Ovary (tissue), 3 donors: ENCODE data around the gene MMP20.

Experiments
- CTCF ChIP-seq, 3 donors: fragments of 450-650 bp in 2 of 3; fragments of 200-600 bp in 1 of 3; IDR thresholded peaks; one replicate each; pipeline versions ENCODE4 v1.5.1 to v1.8.0; 2016 to 2022; ENCODE audit warnings: antibody characterized with exemption in 3 of 3, mild to moderate bottlenecking in 1 of 3
- POLR2A ChIP-seq: fragments of 450-650 bp; IDR thresholded peaks from one replicate; pipeline ENCODE4 v1.6.1; 2017; ENCODE audit warnings: antibody characterized with exemption, mild to moderate bottlenecking, moderate library complexity
- donor health status: DM: no; HTN: no; CAD: no.

GRCh38 chr11:102581066-102581465 lies 44.1 kb downstream of the MMP20 start:
- TF ChIP-seq POLR2A (no peak), CTCF (IDR thresholded peaks at IDR 0.05) (no peak)
